ENCODE results near the gene MAP4K1.
"Not testable (repeated sequence)": the region's sequence is repeated elsewhere in the genome, so short reads cannot be mapped to it uniquely, and the experiment has no call there.

MAP4K1 gene

DNA sequence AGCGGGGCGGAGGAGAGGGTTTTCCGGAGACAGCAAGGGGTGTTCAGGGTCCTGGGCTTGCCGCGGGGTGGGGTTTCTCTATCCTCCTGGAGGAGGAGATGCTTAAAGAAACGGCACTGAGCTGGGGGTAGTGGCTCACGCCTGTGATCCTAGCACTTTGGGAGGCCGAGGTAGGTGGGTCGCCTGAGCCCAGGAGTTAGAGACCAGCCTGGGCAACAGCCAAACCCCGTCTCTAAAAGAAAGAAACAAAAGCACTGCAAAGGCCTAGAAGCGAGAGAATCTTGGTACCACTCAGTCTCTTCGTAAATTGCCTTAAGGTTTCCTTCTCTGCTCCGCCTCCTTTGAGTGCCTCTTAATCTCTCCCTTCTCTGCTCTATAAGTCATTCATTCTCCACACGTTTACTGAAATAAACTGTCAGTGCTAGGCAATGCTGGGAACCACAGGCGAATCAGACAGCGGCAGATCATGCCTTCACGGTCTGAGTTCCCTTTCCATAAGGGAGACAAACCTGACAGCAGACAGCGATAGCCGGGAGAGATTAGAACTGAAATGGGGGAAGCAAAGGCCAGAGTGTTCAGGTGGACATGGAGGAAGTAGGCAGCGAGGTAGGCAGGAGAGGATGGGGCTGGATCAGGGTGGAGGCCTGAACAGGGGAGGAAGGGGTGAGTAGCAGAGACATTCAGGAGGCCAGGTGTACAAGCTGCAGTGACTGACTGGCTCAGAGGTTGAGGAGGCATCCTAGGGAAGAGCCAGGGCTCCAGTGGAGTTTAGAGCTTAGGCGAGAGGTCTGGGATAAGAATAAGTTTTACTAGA is 1.8 kb upstream of the MAP4K1 start:
- no peak for FAIRE-seq

DNA sequence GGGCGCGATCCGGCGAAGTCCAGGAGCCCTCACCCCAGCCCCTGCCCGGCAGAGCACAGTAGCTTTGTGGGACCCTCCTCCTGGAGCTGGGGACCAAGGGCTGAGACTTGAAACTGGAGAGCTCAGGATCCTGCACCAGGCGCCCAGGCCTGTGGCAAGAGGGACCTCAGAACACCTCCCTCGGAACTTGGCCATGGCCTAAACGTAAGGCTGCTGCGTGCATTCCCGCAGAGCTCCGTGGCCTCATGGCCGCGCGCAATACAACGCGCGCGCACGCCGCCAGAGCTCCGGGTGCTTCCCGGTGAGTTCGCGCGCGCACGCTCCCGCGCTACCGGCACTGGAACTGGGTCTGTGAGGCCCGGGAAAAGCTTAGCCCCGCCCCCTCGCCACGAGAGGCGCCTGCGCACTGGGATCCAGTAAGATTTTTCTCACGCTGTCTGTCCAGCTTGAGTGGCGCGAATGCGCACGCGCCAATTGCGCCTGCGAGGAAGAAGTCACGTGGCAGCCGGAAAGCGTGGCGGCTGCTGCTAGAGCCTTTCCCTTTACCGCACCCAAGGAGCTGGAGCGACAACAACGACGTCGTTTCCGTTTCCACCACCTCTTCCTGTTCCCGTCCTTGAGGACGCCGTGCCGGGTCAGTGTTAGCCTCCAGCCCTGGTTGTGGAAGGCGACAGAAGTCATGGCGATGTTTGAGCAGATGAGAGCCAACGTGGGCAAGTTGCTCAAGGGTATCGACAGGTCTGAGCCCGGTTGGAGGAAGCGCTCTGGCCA is 1.0 kb upstream of the MAP4K1 start, which contains the start of gene EIF3K:
EIF3K (plus strand) TSS at position 599 of the 771 bp plus-strand sequence; CDS start at position 680, 81 bp downstream.
- FAIRE-seq, result peak; percentile 96

GRCh38 chr19:38617283-38617763 is 430 bp downstream of the MAP4K1 start:
- no peak for FAIRE-seq

GRCh38 chr19:38616265-38616664 is 1.5 kb downstream of the MAP4K1 start:
- FAIRE-seq, result no peak

DNA sequence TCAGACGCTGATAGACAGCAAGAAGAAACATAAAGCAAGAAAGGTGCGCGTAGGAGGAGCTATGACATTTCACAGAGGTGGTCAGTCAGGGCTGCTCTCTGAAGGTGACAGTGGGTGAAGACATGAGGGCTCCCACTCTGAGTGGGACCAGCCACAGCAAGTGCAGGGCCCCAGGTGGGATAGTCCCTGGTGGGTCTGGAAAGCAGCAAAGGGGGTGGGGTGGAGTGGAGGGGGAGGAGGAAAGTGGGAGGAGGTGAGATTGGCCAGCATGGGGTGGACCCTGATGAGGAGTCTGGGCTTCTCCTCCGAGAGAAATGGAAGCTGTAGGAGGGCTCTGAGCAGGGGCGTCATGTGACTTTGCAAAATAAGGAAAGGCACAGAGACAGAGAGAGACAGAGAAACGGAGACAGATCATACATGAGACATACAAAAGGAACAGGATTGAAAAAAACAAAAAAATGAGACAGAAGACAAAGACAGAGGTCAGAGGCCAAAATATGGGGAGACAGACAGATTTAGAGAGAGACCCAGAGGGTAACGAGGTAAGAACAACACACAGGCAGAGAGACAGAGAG is 2.7 kb downstream of the MAP4K1 start:
- no peak for FAIRE-seq

DNA sequence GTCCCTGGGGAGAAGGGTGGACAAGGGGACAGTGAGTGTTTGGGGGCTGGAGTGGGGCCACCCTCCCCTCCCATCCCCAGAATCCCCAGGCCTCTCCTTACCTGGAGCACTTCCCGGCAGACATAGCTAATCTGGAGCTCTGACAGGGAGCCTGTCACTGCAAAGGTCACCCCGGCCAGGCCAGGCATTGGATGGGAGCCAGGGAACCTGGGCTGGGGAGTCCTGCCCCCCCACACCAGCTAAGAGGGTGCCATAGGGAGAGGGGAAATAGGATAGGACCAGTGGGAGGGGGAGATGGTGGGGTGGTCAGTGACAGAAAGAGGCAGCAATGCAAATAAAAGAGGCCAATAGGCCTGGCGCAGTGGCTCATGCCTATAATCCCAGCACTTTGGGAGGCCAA is 3.5 kb downstream of the MAP4K1 start:
- no peak for FAIRE-seq

- FAIRE-seq, result no peak
These were observed 11.6 kb downstream of the MAP4K1 start for GRCh38 chr19:38606131-38606530.

DNA sequence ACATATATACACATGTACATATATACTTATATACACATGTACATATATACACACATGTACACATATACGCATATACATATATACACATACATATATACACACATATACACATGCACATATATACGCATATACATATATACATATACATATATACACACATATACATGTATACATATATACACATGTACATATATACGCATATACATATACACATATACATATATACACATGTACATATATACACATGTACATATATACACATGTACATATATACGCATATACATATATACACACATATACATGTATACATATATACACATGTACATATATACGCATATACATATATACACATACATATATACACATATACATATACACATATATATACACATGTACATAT is 14.9 kb downstream of the MAP4K1 start:
- peak; percentile 97 for FAIRE-seq

- no peak for FAIRE-seq
These were observed 18.0 kb downstream of the MAP4K1 start for GRCh38 chr19:38599722-38600121.

GRCh38 chr19:38597075-38597474 is 20.7 kb downstream of the MAP4K1 start:
- no peak for FAIRE-seq

DNA sequence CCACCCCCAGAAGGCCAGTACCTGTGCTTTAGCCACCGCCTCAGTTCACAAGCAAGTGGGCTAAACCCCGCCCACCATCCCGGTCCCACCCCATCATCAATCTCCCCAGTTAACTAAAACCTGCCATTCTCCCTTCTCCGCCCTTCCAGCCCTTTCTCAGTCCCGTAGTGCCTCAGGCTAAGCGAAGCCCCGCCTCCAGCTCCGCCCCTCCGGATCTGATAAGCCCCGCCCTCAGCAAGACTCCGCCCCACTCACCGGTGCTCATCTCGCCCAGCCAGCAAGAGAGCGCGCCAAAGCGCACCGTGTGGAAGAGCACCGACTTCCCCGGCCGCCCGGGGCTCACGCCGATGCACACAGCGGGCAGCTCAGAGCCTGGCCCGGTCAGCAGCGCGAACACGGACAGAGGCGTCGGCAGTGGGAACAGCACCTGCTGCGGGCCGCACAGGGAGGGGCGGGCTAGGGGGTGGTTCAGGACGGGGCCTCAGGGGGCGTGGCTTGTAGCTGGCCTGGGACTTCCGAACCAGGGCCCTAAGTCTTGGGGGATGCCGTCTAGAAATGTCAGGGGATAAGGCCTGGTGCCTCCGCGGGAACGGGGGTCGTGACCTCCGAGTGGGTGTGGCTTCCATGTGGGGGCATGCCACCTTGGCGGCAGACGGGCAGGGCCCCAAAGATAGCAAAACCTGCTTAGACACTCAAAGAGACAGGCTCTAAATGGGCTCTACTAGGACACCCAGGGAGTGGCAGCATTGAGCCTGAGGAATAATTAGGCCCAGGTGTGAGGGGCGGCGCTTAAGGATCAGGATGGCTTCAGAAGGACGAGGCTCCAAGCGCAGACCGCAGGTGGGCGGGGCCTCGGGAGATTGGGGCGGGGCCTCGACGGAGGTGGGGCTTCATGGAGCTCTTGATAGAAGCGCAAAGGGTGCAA is 21.4 kb downstream of the MAP4K1 start:
- no peak for FAIRE-seq

DNA sequence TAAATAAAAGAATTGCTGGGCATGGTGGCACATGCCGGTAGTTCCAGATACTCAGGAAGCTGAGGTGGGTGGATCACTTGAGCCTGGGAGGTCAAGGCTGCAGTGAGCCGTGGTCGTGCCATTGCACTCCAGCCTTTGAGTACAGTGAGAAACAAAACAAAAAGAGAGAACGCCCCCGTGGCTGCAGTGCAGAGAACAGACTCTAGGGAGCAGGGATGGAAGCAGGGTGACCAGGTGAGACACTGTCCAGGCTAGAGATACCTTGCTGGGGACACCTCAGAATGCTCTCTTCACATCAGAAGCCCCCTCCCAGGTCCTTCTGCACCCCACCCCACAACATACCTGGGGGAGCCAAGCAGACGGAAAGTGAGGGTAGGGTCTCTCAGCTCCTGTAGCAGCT is 24.8 kb downstream of the MAP4K1 start:
- FAIRE-seq, result no peak

- no peak for FAIRE-seq
These were observed 29.7 kb downstream of the MAP4K1 start for GRCh38 chr19:38588041-38588440.

GRCh38 chr19:38587562-38587961 is 30.2 kb downstream of the MAP4K1 start:
- FAIRE-seq, result no peak

DNA sequence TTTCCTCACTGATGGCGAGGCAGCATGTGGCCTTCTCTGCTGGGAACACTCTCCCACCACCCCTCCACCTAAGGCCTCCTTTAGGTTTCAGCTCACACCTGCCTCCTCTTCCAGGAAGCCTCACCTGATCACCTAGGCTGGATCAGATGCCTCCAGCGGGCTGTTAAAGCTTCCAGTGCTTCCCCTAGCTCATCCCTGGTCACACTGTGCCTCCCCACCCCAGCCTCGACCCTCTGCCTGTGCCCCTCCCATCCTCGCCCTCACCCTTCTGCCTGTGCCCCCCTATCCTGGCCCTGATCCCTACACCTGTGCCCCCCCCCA is 33.8 kb downstream of the MAP4K1 start:
- no peak for FAIRE-seq

DNA sequence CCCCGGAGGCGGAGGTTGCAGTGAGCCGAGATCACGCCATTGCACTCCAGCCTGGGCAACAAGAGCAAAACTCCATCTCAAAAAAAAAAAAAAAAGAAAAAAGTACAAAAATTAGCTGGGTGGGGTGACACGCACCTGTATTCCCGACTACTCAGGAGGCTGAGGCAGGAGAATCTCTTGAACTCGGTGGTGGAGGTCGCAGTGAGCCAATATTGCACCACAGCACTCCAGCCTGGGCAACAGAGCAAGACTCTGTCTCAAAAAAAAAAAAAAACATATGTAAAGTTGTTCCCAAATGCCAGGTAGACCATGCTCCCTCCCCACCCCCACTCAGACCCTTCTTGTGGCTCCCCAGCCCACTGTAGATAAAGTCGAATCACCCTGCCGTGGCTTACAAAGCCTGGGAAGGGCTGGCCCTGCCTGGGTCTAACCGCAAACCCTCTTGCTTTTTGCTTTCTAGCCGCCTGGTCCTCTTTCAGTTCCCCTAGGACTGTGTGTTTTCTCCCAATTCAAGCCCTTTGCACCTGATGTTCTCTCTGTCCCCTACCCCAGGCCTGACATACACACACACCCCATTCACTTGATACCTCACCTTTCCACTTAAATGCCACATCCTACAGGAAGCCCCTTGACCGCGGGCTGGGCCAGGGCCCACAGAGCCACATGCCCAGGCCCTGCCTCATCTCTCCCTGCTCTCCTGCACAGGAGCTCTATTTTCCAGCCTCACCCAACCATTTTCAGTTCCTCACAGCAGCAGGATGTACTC is 34.4 kb downstream of the MAP4K1 start:
- no peak for FAIRE-seq

- FAIRE-seq, result no peak
These were observed 37.7 kb downstream of the MAP4K1 start for GRCh38 chr19:38580080-38580479.

GRCh38 chr19:38579304-38579703 is 38.4 kb downstream of the MAP4K1 start:
- not testable (repeated sequence) for FAIRE-seq

- FAIRE-seq, result no peak
These were observed 39.9 kb downstream of the MAP4K1 start for GRCh38 chr19:38577826-38578225.

- FAIRE-seq, result no peak
These were observed 46.1 kb downstream of the MAP4K1 start for GRCh38 chr19:38571682-38572081.

DNA sequence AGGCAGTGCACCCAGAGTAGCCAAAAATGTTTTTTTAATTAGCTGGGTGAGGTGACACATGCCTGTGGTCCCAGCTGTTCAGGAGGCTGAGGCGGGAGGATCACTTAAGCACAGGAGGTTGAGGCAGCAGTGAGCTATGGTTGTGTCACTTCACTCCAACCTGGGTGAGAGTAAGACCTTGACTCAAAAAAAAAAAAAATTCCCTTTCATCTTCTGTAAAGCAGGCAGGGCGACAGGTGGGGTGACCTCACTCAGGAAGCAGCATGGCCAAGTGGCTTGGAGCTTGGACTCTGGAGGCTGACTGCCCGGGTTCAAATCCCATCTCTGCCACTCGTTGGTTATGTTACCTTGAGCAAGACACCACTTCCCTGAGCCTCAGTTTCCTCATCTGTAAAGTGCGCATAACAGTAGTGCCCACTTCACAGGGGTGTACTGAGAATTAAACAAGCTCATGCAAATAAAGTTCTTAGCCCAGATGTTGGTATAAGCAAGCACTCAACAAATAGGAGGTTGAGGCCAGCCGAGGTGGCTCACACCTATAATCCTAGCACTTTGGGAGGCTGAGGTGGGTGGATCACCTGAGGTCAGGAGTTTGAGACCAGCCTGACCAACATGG is 48.3 kb downstream of the MAP4K1 start:
- FAIRE-seq, result no peak
